Measurements from ENCODE around the gene PLCB1.
"Not testable (repeated sequence)": the region's sequence is repeated elsewhere in the genome, so short reads cannot be mapped to it uniquely, and the experiment has no call there.

PLCB1 gene

GRCh38 chr20:8449123-8449522 is 317.1 kb downstream of the PLCB1 start:
- H3K4me3 ChIP-seq (replicated peaks; ENCODE audit: low read depth, low read length), result no peak overlapping the region
- no peak for TF ChIP-seq CTCF (IDR thresholded peaks at IDR 0.05; ENCODE audit: insufficient read depth, low read length, poor library complexity, severe bottlenecking)
- no peak for DNase-seq (ENCODE audit: extremely low read depth, insufficient read length)
- H3K27me3 ChIP-seq (replicated peaks; ENCODE audit: control insufficient read depth, insufficient read depth, low read length), result no peaks in the 10 kb centered on the region
- no peaks in the 10 kb centered on the region for H3K36me3 ChIP-seq (ENCODE audit: control insufficient read depth, insufficient read depth, low read length)

GRCh38 chr20:8454137-8454712 is 322.2 kb downstream of the PLCB1 start:
- no peak overlapping the region for H3K4me3 ChIP-seq (replicated peaks; ENCODE audit: low read depth, low read length)
- no peak for DNase-seq (ENCODE audit: extremely low read depth, insufficient read length)

GRCh38 chr20:8456765-8457164 is 324.7 kb downstream of the PLCB1 start:
- H3K36me3 ChIP-seq (ENCODE audit: control insufficient read depth, insufficient read depth, low read length), result no peaks in the 10 kb centered on the region
- TF ChIP-seq CTCF (IDR thresholded peaks at IDR 0.05; ENCODE audit: insufficient read depth, low read length, poor library complexity, severe bottlenecking), result no peak
- H3K27me3 ChIP-seq (replicated peaks; ENCODE audit: control insufficient read depth, insufficient read depth, low read length), result no peaks in the 10 kb centered on the region
- H3K4me3 ChIP-seq (replicated peaks; ENCODE audit: low read depth, low read length), result no peak overlapping the region
- no peak for DNase-seq (ENCODE audit: extremely low read depth, insufficient read length)

More at GRCh38 chr20:8454137-8454712, 322.2 kb downstream of the PLCB1 start:
- peak; percentile 63 for TF ChIP-seq CTCF (IDR thresholded peaks at IDR 0.05; ENCODE audit: insufficient read depth, low read length, poor library complexity, severe bottlenecking)
- H3K27me3 ChIP-seq (replicated peaks; ENCODE audit: control insufficient read depth, insufficient read depth, low read length), result no peaks in the 10 kb centered on the region
- no peaks in the 10 kb centered on the region for H3K36me3 ChIP-seq (ENCODE audit: control insufficient read depth, insufficient read depth, low read length)

- no peak for TF ChIP-seq CTCF (IDR thresholded peaks at IDR 0.05; ENCODE audit: insufficient read depth, low read length, poor library complexity, severe bottlenecking)
- Histone ChIP-seq H3K4me3 (replicated peaks; ENCODE audit: low read depth, low read length) (no peak overlapping the region), H3K27me3 (replicated peaks; ENCODE audit: control insufficient read depth, insufficient read depth, low read length) (no peaks in the 10 kb centered on the region), H3K36me3 (ENCODE audit: control insufficient read depth, insufficient read depth, low read length) (no peaks in the 10 kb centered on the region)
- DNase-seq (ENCODE audit: extremely low read depth, insufficient read length), result no peak
Observed at GRCh38 chr20:8457978-8458377, 325.9 kb downstream of the PLCB1 start.

GRCh38 chr20:8461186-8461585 is 329.1 kb downstream of the PLCB1 start:
- DNase-seq (ENCODE audit: extremely low read depth, insufficient read length), result no peak
- no peak overlapping the region for H3K4me3 ChIP-seq (replicated peaks; ENCODE audit: low read depth, low read length)
- TF ChIP-seq CTCF (IDR thresholded peaks at IDR 0.05; ENCODE audit: insufficient read depth, low read length, poor library complexity, severe bottlenecking), result no peak
- H3K36me3 ChIP-seq (ENCODE audit: control insufficient read depth, insufficient read depth, low read length), result no peaks in the 10 kb centered on the region
- no peaks in the 10 kb centered on the region for H3K27me3 ChIP-seq (replicated peaks; ENCODE audit: control insufficient read depth, insufficient read depth, low read length)

GRCh38 chr20:8464368-8464767 is 332.3 kb downstream of the PLCB1 start:
- H3K36me3 ChIP-seq (ENCODE audit: control insufficient read depth, insufficient read depth, low read length), result no peaks in the 10 kb centered on the region
- no peak for TF ChIP-seq CTCF (IDR thresholded peaks at IDR 0.05; ENCODE audit: insufficient read depth, low read length, poor library complexity, severe bottlenecking)
- DNase-seq (ENCODE audit: extremely low read depth, insufficient read length), result no peak
- no peaks in the 10 kb centered on the region for H3K27me3 ChIP-seq (replicated peaks; ENCODE audit: control insufficient read depth, insufficient read depth, low read length)
- H3K4me3 ChIP-seq (replicated peaks; ENCODE audit: low read depth, low read length), result no peak overlapping the region

- not testable (repeated sequence) for H3K4me3 ChIP-seq (replicated peaks; ENCODE audit: low read depth, low read length); DNase-seq (ENCODE audit: extremely low read depth, insufficient read length); H3K36me3 ChIP-seq (ENCODE audit: control insufficient read depth, insufficient read depth, low read length); H3K27me3 ChIP-seq (replicated peaks; ENCODE audit: control insufficient read depth, insufficient read depth, low read length)
Observed at GRCh38 chr20:8466781-8467180, 334.7 kb downstream of the PLCB1 start.

All from GM06990 (cell line).